GM19324 (cell line): ENCODE measurements around the gene SERPINB3.
"Not testable (repeated sequence)": the region's sequence is repeated elsewhere in the genome, so short reads cannot be mapped to it uniquely, and the experiment has no call there.

Source experiments
- ATAC-seq: cut with Tn5 transposase; IDR thresholded peaks from one replicate; pipeline ENCODE4 v1.9.1; 2021; ENCODE audit warnings: mild to moderate bottlenecking, moderate library complexity; ENCODE audit not compliant: unreplicated experiment, low FRiP score

SERPINB3 gene

GRCh38 chr18:63648241-63648640 is 13.5 kb downstream of the SERPINB3 start:
- no peak for ATAC-seq

GRCh38 chr18:63646936-63647335 is 14.8 kb downstream of the SERPINB3 start:
- ATAC-seq, result no peak

DNA sequence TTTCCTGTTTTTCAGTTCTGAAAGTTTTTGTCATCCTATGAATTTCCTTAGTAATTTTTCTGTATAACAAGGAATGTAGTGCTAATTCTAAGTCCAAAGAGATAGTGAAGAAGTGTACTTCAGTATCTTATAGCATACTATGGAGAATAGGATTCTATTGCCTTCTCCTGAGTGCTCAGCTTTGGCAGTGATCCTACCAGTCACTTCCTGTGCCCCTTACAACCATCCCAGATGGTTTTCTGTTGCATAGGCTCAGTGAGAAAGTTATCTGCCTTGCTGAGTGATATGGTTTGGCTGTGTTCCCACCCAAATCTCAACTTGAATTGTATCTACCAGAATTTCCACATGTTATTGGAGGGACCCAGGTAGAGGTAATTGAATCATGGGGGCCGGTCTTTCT is 17.0 kb downstream of the SERPINB3 start:
- ATAC-seq, result not testable (repeated sequence)

DNA sequence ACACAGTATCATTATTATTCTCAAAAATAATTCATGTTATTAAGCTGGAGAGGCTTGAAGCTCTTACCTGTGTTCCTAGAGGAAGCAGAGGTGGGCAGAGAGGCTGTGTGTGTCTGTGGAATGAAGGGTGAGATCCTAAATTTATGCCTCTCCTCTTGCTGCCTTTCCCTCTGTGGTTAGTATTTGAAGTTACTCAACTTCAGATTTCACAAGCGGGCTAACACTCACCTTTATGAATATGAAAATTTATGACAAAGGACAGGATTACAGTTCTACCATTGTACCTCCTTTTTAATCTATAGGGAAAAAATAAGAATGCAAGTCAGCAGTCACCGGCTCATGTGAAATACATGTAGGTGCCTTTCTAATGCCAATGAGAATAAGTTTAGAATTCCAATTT is 17.6 kb downstream of the SERPINB3 start, which contains the start of gene SERPINB4:
Gene SERPINB4, minus strand, starts transcription at position 115 of the 400 bp plus-strand sequence. CDS start 679 bp downstream, outside the sequence.
- ATAC-seq, result not testable (repeated sequence)

DNA sequence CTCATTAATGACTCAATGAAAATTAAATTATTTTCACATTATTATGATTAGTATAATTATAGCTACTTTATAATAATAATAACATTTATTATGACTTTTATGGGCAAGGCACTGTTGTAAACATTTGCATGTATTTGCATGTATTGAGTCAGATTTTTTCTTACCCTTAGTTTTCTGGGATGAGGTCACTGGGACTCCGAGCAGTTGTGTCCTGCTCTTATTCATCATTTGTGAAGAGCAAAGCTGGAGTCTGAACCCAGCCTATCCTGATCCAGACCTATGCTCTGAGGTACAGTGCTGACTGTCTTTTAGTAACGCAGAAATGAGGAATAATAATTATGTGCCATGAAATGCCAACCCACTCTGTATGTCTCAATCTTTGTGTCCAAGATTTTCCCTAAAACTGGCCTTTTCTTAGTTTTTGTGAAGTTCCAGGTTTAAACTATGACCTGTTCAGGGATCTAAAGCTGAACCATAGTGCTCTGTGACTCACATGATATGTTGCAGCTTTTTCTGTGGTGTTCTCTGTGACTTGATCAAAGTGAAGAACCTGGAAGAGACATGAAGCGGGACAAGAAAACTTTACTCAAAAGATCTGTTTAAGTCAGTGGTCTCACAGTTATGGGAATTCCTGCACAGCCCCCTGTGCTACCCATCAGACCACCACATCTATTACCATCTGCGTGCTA is 18.9 kb downstream of the SERPINB3 start:
- not testable (repeated sequence) for ATAC-seq

GRCh38 chr18:63641157-63641680 is 20.5 kb downstream of the SERPINB3 start:
- not testable (repeated sequence) for ATAC-seq

DNA sequence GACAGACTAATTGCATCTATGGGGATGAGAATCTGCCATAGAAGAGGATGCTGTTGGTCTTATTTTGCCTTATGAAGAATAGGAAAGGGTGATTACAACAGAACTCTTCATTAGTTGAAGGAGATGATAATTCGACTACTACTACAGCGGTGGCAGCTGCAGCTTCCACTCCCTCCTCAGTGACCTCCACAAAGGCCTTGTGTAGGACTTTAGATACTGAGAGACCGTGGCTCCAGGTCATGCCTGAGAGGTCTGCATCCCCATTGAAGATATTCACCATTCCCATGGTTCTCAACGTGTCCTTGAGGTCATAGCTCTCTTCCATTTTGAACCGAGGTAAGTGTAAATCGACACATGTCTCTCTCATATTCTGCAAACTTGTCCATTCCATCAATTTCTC is 24.0 kb downstream of the SERPINB3 start:
- ATAC-seq, result no peak

GRCh38 chr18:63627819-63628218 is 33.9 kb downstream of the SERPINB3 start:
- ATAC-seq, result no peak

- no peak for ATAC-seq
These were observed 35.3 kb downstream of the SERPINB3 start for GRCh38 chr18:63626431-63626830.

- ATAC-seq, result no peak
These were observed 36.8 kb downstream of the SERPINB3 start for GRCh38 chr18:63624863-63625262.

GRCh38 chr18:63619661-63620060 is 42.0 kb downstream of the SERPINB3 start:
- no peak for ATAC-seq

- no peak for ATAC-seq
These were observed 43.8 kb downstream of the SERPINB3 start for GRCh38 chr18:63617915-63618234.

- no peak for ATAC-seq
These were observed 44.4 kb downstream of the SERPINB3 start for GRCh38 chr18:63617049-63617914.

DNA sequence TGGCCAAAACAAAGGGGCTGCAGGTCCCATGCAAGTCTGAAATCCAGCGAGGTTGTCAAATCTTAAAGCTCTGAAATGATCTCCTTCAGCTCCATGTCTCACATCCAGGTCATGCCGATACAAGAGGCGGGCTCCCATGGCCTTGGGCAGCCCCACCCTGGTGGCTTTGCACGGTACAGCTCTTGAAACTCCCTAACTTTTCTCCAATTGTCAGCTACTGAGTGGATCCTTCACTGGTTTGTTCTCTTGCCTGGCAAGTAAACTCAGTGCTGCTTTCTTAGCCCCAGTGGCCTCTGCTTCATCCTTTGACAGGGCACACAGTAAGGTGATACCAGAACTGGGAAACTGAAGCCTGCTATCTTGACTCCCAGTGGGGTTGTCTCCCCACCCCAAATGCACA is 48.3 kb downstream of the SERPINB3 start:
- no peak for ATAC-seq

GRCh38 chr18:63606526-63606925 is 55.2 kb downstream of the SERPINB3 start:
- ATAC-seq, result no peak
